ENCODE results near the gene PPP1R10.
A peak's percentile ranks its signal among the peaks of the same experiment; 100 is the strongest.
"Not testable (repeated sequence)": the region's sequence is repeated elsewhere in the genome, so short reads cannot be mapped to it uniquely, and the experiment has no call there.

PPP1R10 gene

GRCh38 chr6:30616811-30617564 lies at the start of gene PPP1R10:
TSS of gene PPP1R10 (minus strand) at chr6:30617243. CDS start at chr6:30609944, 7,299 bp downstream.
- peak within 1 kb of the TSS; percentile 98 for H3K27ac ChIP-seq (ENCODE audit: low read depth, low read length)

GRCh38 chr6:30666300-30666699 lies 49.3 kb upstream of the PPP1R10 start:
- H3K4me1 ChIP-seq (ENCODE audit: control insufficient read depth, insufficient read depth, low read length); H3K27ac ChIP-seq (ENCODE audit: low read depth, low read length): not testable (repeated sequence)
- H3K36me3 ChIP-seq (ENCODE audit: control insufficient read depth, insufficient read depth, low read length): peaks cover 58% of the 10 kb centered on the region

More at GRCh38 chr6:30616811-30617564, at the start of gene PPP1R10:
- H3K9ac ChIP-seq (ENCODE audit: low read length): peak within 1 kb of the TSS; percentile 95
- H3K27me3 ChIP-seq (ENCODE audit: control insufficient read depth, insufficient read depth, low read length): no peaks in the 10 kb centered on the region
- H3K4me1 ChIP-seq (ENCODE audit: control insufficient read depth, insufficient read depth, low read length): peaks cover 26% of the 10 kb centered on the region
- peak within 1 kb of the TSS; percentile 91 for H3K4me3 ChIP-seq (ENCODE audit: low read length)
- H3K36me3 ChIP-seq (ENCODE audit: control insufficient read depth, insufficient read depth, low read length): peaks cover 18% of the 10 kb centered on the region

GRCh38 chr6:30664994-30665767 lies 48.1 kb upstream of the PPP1R10 start:
- H3K9ac ChIP-seq (ENCODE audit: low read length): no peak overlapping the region
- H3K36me3 ChIP-seq (ENCODE audit: control insufficient read depth, insufficient read depth, low read length): peaks cover 53% of the 10 kb centered on the region
- H3K4me3 ChIP-seq (ENCODE audit: low read length): no peak overlapping the region
- no peaks in the 10 kb centered on the region for H3K27me3 ChIP-seq (ENCODE audit: control insufficient read depth, insufficient read depth, low read length)
- no peaks in the 10 kb centered on the region for H3K4me1 ChIP-seq (ENCODE audit: control insufficient read depth, insufficient read depth, low read length)
- H3K27ac ChIP-seq (ENCODE audit: low read depth, low read length): no peak overlapping the region

More at GRCh38 chr6:30666300-30666699, 49.3 kb upstream of the PPP1R10 start:
- not testable (repeated sequence) for H3K4me3 ChIP-seq (ENCODE audit: low read length); H3K9ac ChIP-seq (ENCODE audit: low read length); H3K27me3 ChIP-seq (ENCODE audit: control insufficient read depth, insufficient read depth, low read length)

GRCh38 chr6:30657922-30658321 lies 40.9 kb upstream of the PPP1R10 start:
- H3K9ac ChIP-seq (ENCODE audit: low read length); H3K27ac ChIP-seq (ENCODE audit: low read depth, low read length); H3K27me3 ChIP-seq (ENCODE audit: control insufficient read depth, insufficient read depth, low read length); H3K4me1 ChIP-seq (ENCODE audit: control insufficient read depth, insufficient read depth, low read length); H3K4me3 ChIP-seq (ENCODE audit: low read length): not testable (repeated sequence)
- peaks cover 63% of the 10 kb centered on the region for H3K36me3 ChIP-seq (ENCODE audit: control insufficient read depth, insufficient read depth, low read length)

- no peak overlapping the region for H3K27ac ChIP-seq (ENCODE audit: low read depth, low read length)
- H3K27me3 ChIP-seq (ENCODE audit: control insufficient read depth, insufficient read depth, low read length): no peaks in the 10 kb centered on the region
- H3K4me1 ChIP-seq (ENCODE audit: control insufficient read depth, insufficient read depth, low read length): no peaks in the 10 kb centered on the region
- peaks cover 64% of the 10 kb centered on the region for H3K36me3 ChIP-seq (ENCODE audit: control insufficient read depth, insufficient read depth, low read length)
- no peak overlapping the region for H3K9ac ChIP-seq (ENCODE audit: low read length)
- H3K4me3 ChIP-seq (ENCODE audit: low read length): no peak overlapping the region
Observed at GRCh38 chr6:30657454-30657853, 40.4 kb upstream of the PPP1R10 start.

GRCh38 chr6:30656513-30656912 lies 39.5 kb upstream of the PPP1R10 start:
- no peak overlapping the region for H3K4me3 ChIP-seq (ENCODE audit: low read length)
- H3K36me3 ChIP-seq (ENCODE audit: control insufficient read depth, insufficient read depth, low read length): peaks cover 63% of the 10 kb centered on the region
- no peaks in the 10 kb centered on the region for H3K4me1 ChIP-seq (ENCODE audit: control insufficient read depth, insufficient read depth, low read length)
- H3K27me3 ChIP-seq (ENCODE audit: control insufficient read depth, insufficient read depth, low read length): no peaks in the 10 kb centered on the region
- no peak overlapping the region for H3K9ac ChIP-seq (ENCODE audit: low read length)
- no peak overlapping the region for H3K27ac ChIP-seq (ENCODE audit: low read depth, low read length)

- Histone ChIP-seq H3K27ac (ENCODE audit: low read depth, low read length) (no peak overlapping the region), H3K4me1 (ENCODE audit: control insufficient read depth, insufficient read depth, low read length) (no peaks in the 10 kb centered on the region), H3K36me3 (ENCODE audit: control insufficient read depth, insufficient read depth, low read length) (peaks cover 63% of the 10 kb centered on the region), H3K27me3 (ENCODE audit: control insufficient read depth, insufficient read depth, low read length) (no peaks in the 10 kb centered on the region), H3K4me3 (ENCODE audit: low read length) (no peak overlapping the region), H3K9ac (ENCODE audit: low read length) (no peak overlapping the region)
Observed at GRCh38 chr6:30655743-30656094, 38.7 kb upstream of the PPP1R10 start.

GRCh38 chr6:30654798-30655742 lies 38.0 kb upstream of the PPP1R10 start:
- H3K27me3 ChIP-seq (ENCODE audit: control insufficient read depth, insufficient read depth, low read length): no peaks in the 10 kb centered on the region

GRCh38 chr6:30651143-30651542 lies 34.1 kb upstream of the PPP1R10 start:
- Histone ChIP-seq H3K9ac (ENCODE audit: low read length) (no peak overlapping the region), H3K27ac (ENCODE audit: low read depth, low read length) (no peak overlapping the region), H3K27me3 (ENCODE audit: control insufficient read depth, insufficient read depth, low read length) (no peaks in the 10 kb centered on the region), H3K4me3 (ENCODE audit: low read length) (no peak overlapping the region), H3K4me1 (ENCODE audit: control insufficient read depth, insufficient read depth, low read length) (peaks cover 5% of the 10 kb centered on the region), H3K36me3 (ENCODE audit: control insufficient read depth, insufficient read depth, low read length) (peaks cover 30% of the 10 kb centered on the region)

More at GRCh38 chr6:30654798-30655742, 38.0 kb upstream of the PPP1R10 start:
- Histone ChIP-seq H3K36me3 (ENCODE audit: control insufficient read depth, insufficient read depth, low read length) (peaks cover 59% of the 10 kb centered on the region), H3K9ac (ENCODE audit: low read length) (no peak overlapping the region), H3K4me1 (ENCODE audit: control insufficient read depth, insufficient read depth, low read length) (no peaks in the 10 kb centered on the region), H3K4me3 (ENCODE audit: low read length) (no peak overlapping the region), H3K27ac (ENCODE audit: low read depth, low read length) (no peak overlapping the region)

- peaks cover 19% of the 10 kb centered on the region for H3K36me3 ChIP-seq (ENCODE audit: control insufficient read depth, insufficient read depth, low read length)
- peak overlapping the region; percentile 92 for H3K4me3 ChIP-seq (ENCODE audit: low read length)
- peaks cover 5% of the 10 kb centered on the region for H3K4me1 ChIP-seq (ENCODE audit: control insufficient read depth, insufficient read depth, low read length)
Observed at GRCh38 chr6:30647242-30648116, 30.4 kb upstream of the PPP1R10 start.

GRCh38 chr6:30646450-30647241 lies 29.6 kb upstream of the PPP1R10 start, which contains the start of gene C6orf136:
TSS of gene C6orf136 (plus strand) at chr6:30647133. CDS start at chr6:30647232, 99 bp downstream.
- H3K9ac ChIP-seq (ENCODE audit: low read length): peak within 1 kb of the TSS; percentile 98
- peaks cover 12% of the 10 kb centered on the region for H3K36me3 ChIP-seq (ENCODE audit: control insufficient read depth, insufficient read depth, low read length)
- no peaks in the 10 kb centered on the region for H3K27me3 ChIP-seq (ENCODE audit: control insufficient read depth, insufficient read depth, low read length)
- H3K4me1 ChIP-seq (ENCODE audit: control insufficient read depth, insufficient read depth, low read length): peaks cover 5% of the 10 kb centered on the region
- peak within 1 kb of the TSS; percentile 92 for H3K4me3 ChIP-seq (ENCODE audit: low read length)
- H3K27ac ChIP-seq (ENCODE audit: low read depth, low read length): peak within 1 kb of the TSS; percentile 98

More at GRCh38 chr6:30647242-30648116, 30.4 kb upstream of the PPP1R10 start:
- Histone ChIP-seq H3K27me3 (ENCODE audit: control insufficient read depth, insufficient read depth, low read length) (no peaks in the 10 kb centered on the region), H3K9ac (ENCODE audit: low read length) (peak overlapping the region; percentile 98), H3K27ac (ENCODE audit: low read depth, low read length) (peak overlapping the region; percentile 98)

Measured in rectal smooth muscle tissue (tissue), 1 donor.